Right hindlimb (tissue), 1 donor: ENCODE results near the gene RSL1D1.
"Not testable (repeated sequence)": the region's sequence is repeated elsewhere in the genome, so short reads cannot be mapped to it uniquely, and the experiment has no call there.

Source experiments
- DNase-seq: peaks from one replicate; pipeline ENCODE4 v3.0.0-alpha.2; 2018

Gene RSL1D1

GRCh38 chr16:11797166-11797956 lies 54.0 kb downstream of the RSL1D1 start, which contains the start of gene ZC3H7A:
TSS of gene ZC3H7A (minus strand) at chr16:11797258. CDS start at chr16:11782354, 14,904 bp downstream.
- peak; percentile 98 for DNase-seq

GRCh38 chr16:11796227-11797165 lies 54.8 kb downstream of the RSL1D1 start:
- peak; percentile 74 for DNase-seq

GRCh38 chr16:11795887-11796226 lies 55.5 kb downstream of the RSL1D1 start:
- DNase-seq, result no peak

- DNase-seq, result no peak
These were observed 56.1 kb downstream of the RSL1D1 start for GRCh38 chr16:11794996-11795886.

GRCh38 chr16:11794447-11794846 lies 56.9 kb downstream of the RSL1D1 start:
- DNase-seq, result no peak

GRCh38 chr16:11793840-11794239 lies 57.5 kb downstream of the RSL1D1 start:
- DNase-seq, result no peak

GRCh38 chr16:11792410-11793241 lies 58.7 kb downstream of the RSL1D1 start:
- no peak for DNase-seq

GRCh38 chr16:11791144-11791828 lies 60.1 kb downstream of the RSL1D1 start:
- DNase-seq, result no peak

GRCh38 chr16:11788914-11789313 lies 62.4 kb downstream of the RSL1D1 start:
- DNase-seq, result no peak

GRCh38 chr16:11784980-11785599 lies 66.3 kb downstream of the RSL1D1 start:
- DNase-seq, result not testable (repeated sequence)

GRCh38 chr16:11784381-11784780 lies 67.0 kb downstream of the RSL1D1 start:
- not testable (repeated sequence) for DNase-seq

- DNase-seq, result no peak
These were observed 67.3 kb downstream of the RSL1D1 start for GRCh38 chr16:11784038-11784369.
